Measurements from ENCODE around the gene TTC32. TPM values are rescaled to one million over a fixed set of nuclear protein-coding genes. Genes with fewer than 3 reads are reported as not detected.
"Not testable (repeated sequence)": the region's sequence is repeated elsewhere in the genome, so short reads cannot be mapped to it uniquely, and the experiment has no call there.

TTC32 gene
- total RNA-seq, 2 donors from 2014 or later, result 7.4 to 9.4 TPM

DNA sequence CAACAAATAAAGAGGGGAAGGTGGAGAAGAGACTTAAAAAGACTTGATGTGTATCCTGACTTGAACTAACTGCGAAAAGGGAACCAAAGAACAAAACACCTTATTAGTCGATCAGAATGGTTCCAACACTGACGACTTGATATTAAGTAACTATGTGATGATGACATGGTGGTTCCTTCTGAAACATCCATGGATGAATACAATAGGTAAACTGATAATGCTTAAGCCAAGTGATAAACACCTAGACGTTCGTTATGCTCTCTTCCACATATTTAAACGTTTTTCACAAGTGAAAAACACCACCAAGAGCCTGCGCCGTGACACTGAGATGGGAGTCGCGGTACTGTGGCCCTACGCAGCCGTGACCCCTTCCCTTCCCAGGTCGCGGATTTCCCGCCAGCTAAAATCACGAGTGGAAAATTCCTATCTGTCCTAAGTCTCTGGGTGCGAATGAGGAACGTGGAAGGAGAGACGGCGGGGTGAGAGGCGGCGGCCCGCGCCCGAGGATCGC lies 797 bp downstream of the TTC32 start:
- intact Hi-C loops (cut with DNase I), result no loop called here
- DNase-seq (ENCODE audit: low spot score), result no peak

DNA sequence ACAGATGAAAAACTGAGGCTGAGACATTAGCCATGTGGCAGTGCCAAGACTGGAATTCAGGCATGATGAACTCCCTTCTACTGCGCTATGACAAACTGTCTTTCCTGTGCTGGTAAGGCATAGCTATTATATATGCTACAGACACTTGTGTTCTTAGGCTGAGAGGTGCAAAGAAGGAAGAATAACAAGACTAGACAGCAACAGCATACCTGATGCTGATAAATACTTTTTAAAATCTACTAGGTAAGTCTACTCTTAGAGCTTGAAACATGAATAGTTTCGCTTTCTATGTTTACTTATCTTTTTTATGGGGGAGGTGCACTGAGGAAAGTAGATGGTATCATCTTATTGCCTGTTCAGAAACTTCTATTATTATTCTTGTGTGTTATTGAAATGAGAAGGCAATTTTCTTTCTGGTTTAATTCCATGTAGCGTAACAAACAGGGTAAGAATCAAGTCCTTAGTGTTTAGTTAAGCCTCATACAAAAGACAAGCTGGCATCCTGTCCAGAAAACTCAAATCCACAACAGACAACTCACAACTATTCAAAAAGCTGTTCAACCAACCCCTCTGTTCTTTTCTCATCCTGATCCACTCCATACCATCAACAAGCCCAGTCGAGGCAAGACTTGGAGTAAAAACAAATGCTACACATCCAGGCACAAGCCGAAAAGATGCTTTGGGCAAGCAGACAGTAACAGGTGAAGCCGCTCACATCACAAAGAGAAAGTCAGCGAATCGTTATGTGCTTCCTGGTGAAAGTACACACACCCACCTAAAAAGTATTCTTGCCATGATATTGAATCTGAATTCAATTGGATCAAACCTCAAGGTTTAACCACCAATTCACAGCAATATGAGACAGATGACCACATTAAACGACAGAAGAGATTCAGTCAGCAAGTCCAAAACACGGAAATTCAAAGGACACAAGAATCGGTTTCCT lies 1.5 kb downstream of the TTC32 start:
- DNase-seq (ENCODE audit: low spot score), result no peak
- intact Hi-C loops (cut with DNase I), result no loop called here

DNA sequence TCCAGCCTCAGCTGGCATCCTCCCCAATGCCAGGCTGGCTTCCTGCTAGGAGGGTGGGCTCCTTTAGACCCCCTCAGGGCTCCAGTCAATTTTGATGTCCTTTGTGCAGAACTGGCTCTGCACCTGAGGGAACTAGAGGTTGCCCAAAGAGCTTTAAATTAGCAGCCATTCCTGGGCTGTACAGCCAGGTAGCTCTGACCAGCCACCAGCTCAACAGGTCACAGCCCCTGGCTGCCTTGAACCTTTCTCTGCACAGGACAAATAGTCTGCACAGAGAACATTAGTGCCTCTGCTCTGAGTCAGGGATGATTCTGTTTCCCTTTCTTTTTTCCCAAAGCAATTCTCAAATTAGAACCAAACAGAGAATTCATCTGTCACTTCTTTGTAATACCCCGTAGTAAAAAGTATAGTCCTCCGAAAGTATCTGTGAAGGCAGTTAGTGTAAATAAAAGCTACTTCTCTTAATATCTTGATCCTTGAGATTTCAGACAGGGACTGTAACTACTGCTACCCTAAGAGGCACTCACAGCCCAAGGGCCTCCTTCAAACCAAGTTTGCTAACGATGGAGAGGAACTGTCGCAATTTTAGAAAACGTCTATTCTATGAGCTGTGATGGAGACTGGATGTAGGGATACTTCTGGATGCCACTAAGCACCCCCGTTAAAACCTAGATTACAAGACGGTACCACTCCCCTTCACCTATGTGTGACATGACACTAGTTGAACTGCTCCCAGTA lies 3.0 kb downstream of the TTC32 start:
- DNase-seq (ENCODE audit: low spot score), result no peak
- intact Hi-C loops (cut with DNase I), result no loop called here

DNA sequence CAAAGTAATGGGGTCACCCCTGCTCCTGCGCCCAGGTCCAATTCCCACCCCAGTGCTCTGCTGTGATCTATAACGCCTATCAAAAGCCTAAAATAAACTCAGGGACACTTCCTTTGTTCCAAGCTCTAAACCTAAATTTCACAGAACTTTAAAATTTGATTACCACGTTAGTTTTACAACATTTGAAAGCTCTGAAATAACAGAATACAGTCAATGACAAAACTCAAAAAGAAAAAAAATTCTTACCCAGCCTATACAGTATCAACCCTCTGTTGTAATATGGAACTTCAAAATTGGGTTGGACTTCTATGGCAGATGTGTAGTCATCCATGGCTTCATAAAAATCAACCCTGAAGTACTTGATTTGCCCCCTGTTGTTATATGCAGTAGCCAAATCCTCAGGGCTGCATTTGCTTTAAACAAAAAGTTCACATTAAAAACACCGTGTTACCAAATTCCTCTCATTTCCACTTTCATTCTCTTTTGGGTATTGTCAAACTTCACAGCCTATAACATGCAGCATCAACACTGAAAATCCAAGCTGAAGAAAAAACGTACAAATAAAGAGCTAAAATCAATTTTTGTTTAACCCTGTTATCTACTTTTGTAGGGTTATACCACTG lies 4.0 kb downstream of the TTC32 start:
- no peak for DNase-seq (ENCODE audit: low spot score)
- intact Hi-C loops (cut with DNase I), result no loop called here

DNA sequence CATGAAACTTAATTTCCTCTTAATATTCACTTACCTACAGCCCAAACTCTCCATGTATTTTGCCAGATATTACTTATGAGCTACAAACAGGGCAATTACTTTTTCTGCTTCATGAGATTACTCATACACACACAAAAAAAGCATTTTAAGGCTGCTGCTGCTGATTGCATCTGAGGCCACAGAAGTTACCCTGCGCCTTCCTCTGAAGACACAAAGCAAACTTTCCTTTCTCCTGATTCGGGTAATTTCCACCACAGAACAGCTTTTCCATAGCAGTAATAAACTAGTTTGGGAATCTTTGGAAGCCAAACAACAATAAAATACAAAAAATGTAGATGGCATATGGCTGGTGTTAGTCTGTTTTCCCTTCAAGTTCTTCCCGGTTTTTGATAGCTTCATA lies 6.2 kb downstream of the TTC32 start:
- intact Hi-C loops (cut with DNase I), result no loop called here

DNA sequence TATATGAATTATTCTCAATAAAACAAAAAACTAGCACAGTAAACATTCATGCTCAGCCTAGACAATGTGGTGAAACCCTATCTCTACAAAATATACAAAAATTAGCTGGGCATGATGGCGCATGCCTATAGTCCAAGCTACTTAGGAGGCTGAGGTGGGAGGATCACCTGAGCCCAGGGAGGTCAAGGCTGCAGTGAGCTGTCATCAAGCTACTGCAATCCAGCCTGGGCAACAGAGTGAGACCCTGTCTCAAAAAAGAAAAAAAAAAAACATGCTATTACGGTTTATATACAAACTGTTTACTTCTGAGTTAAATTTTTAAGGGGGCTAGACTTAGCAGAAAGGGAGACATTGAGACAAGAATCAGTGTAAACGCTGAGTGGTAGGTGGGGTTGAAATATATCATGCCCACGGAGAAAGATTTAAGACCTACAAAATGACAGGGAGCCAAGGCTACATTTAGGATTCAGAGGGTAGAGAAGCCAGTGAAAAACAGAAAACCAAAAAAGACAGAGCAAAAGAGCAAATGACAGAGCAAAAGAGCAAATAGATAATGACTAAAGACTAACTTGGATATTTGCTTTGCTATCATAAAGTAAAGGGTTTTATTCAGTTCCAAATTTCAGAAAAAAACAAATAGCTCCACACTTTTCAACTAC lies 7.5 kb downstream of the TTC32 start:
- DNase-seq (ENCODE audit: low spot score), result no peak
- intact Hi-C loops (cut with DNase I), result no loop called here

More for the DNA sequence above, 6.2 kb downstream of the TTC32 start:
- DNase-seq (ENCODE audit: low spot score), result no peak

DNA sequence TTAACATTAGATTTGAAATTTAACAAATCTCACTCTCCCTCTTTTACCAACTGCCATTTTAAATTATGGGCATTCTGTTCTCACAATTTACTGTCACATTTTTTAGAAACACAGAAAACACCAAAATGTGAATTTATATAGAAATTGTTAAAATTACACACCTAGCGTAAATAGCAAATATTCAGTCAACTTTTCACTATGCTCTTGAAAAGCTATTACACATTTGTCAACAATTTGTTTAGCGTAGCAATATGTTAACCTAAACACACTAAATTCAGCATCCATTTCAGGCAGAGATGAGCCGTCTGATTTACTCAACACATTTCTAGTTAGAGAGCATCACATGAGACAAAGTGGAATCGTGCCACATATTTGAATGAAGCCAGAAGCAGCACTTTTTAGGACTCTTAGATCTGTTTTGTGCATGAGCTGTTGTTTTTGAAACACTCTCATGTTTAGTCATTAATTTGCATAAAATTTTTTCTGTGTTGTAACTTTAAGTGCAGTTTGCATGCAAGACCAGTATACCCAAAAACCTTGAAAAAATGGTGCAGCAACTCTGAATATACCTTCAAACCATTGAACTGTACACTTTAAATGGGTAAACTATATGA lies 8.2 kb downstream of the TTC32 start:
- DNase-seq (ENCODE audit: low spot score), result no peak
- intact Hi-C loops (cut with DNase I), result no loop called here

DNA sequence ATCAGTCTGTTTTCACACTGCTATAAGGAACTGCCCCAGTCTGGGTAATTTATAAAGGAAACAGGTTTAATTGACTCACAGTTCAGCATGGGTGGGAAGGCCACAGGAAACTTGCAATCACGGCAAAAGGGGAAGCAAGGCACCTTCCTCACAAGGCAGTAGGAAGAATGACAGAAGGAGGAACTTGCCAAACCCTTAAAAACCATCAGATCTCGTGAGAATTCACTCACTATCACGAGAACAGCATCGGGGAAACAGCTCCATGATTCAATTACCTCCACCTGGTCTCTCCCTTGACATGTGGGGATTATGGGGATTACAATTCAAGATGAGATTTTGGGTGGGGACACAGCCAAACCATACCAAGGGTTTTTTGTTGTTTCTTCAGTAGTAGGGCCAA lies 9.8 kb downstream of the TTC32 start:
- intact Hi-C loops (cut with DNase I); DNase-seq (ENCODE audit: low spot score): not testable (repeated sequence)

DNA sequence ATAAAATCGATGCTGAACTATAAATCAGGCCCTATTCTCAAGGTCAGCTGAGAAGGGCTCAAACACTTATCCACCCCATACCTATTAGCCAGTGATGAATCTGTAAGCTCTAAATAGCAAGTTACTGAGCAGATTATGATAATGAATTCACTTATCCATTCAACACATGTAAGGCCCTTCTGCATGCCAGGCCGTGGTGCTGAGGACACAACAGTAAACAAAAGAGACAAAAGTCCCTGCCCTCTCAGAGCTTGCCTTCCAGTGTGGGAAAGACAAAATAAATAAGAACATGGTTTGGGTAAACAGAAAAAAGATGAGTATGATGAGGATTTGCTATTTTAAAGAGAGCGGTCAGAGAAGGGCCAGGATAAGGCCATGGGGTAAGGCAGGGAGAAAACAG lies 11.7 kb downstream of the TTC32 start:
- intact Hi-C loops (cut with DNase I), result no loop called here
- DNase-seq (ENCODE audit: low spot score), result no peak

DNA sequence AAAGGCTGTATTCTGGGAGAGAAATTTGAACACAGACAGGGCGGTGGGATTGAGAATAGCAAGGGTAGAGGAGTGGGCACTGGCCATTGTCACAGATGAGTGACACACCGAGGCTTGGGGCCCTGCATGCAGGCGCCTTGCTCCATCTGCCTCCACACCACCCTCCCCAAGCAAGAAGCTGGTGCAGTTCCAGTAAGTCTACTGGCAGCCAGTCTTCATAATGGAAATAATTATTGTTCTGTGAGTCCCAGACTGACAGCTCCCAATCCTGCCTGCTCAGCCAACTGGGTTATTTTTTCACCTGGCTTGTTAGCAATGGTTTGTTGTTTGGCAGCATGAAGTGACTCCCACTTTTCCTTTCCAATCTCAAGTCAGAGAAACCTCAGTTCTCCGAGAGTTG lies 13.0 kb downstream of the TTC32 start:
- intact Hi-C loops (cut with DNase I), result no loop called here
- DNase-seq (ENCODE audit: low spot score), result no peak

DNA sequence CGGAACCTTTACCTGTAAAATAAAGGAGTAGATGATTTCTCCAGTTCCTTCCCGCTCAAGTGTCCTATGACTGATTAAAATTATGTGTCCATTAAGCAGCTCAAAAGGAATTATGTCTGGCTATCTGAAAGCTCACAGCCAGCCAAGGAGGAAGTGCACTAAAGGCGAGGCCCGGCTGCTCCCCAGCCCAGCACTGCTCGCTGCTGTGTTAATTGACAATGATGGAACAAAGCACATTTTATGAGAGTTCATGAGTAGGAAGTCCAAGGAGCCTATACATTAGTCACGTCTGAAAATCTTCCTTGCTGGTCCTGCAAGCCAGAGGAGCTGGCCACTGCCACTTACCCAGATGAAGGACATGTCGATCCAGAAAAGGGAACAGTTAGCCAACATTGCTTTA lies 14.3 kb downstream of the TTC32 start:
- no peak for DNase-seq (ENCODE audit: low spot score)

DNA sequence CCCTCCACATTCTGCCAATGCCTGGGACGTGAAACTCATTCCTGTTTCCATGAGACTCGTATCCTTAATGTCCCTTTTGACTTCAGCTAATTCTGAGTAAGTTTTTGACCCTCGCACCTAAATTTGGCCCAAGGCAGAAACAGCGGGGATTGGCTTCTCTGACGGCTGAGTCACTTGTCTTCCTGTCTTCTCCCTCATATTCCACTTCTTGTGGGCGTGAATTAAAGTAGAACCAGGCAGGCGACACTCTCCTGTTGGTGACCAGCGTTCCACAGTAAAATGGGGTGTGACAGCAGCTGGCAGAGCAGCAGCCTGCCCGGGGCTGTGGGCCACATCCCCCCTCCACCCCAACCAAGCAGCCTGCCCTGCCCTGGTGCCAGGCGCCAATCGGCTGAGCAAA lies 15.5 kb downstream of the TTC32 start:
- intact Hi-C loops (cut with DNase I), result no loop called here
- no peak for DNase-seq (ENCODE audit: low spot score)

More for the DNA sequence above, 14.3 kb downstream of the TTC32 start:
- intact Hi-C loops (cut with DNase I), result no loop called here

DNA sequence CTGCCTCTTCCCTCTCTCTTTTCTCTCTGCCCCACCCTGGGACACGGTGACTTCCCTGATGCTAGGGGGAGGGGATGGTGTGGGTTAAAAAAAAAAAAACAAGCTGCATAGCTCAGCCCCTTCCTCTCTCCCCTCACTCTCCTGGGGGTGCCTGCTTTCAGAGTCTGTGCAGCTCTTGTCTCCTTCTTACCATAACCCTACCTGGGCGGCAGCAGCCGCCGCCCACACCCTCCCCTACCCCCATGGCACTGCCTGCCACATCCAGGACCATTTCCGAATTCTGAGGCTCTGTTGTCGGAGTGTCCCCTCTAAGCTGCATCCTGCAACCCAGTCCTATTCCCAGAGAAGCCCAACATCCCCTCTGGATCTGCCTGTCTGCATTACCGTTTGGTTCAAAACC lies 16.0 kb downstream of the TTC32 start:
- intact Hi-C loops (cut with DNase I), result no loop called here
- no peak for DNase-seq (ENCODE audit: low spot score)

DNA sequence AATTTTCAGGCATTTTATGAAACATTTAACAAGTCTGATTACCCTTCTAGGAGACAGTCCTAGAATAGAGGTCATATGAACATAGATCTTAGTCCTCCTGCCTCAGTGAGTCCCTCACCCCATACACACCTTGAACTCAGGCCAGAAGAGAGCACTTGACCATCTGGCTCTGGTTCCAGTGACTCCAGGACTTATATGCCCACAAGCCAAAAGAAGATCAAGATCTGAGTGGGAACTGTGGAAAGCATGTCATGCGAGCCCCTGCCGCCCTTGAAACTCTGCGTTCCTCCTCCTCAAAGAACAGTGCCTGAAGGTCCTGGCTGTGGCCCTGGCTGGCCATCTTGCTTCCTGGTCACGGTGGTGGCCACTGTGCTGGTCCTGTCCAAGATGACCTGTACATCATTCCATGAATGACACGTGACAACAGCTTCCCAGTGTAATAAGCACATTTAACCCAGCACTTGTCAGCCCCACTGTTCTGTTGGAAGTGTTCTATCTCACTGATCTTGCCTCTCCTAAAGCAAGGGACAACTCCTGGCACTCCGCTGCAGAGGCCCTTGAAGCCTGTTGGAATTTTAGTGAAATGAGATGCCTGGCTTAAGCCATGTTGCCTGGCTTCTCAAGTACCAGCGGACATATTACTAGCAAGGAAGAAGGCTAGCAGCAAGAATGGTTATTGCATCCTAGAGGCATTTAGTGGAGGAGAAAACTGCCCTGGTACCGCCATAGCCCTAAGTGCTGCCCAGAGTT lies 17.6 kb downstream of the TTC32 start:
- DNase-seq (ENCODE audit: low spot score), result peak; percentile 53
- intact Hi-C loops (cut with DNase I), result no loop called here

DNA sequence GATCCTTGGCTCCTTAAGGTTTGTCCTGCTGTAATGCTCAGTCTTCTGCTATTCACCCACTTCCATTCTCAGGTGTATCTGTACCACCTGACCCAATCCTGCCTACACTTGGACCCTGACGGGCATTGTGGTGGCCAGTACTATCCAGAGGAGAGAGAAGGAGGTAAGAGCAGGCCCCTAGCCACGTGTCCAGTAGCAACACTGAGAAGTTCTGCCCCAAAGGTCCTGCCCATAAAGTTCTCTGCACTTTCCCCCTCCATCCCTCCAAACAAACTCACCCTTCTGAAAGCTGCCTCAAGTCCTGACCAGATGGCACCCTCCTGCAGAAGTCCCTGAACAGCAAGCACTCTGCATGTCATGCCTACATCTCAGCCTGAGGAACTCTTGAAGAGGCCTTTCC lies 18.3 kb downstream of the TTC32 start:
- intact Hi-C loops (cut with DNase I), result no loop called here
- DNase-seq (ENCODE audit: low spot score), result no peak

DNA sequence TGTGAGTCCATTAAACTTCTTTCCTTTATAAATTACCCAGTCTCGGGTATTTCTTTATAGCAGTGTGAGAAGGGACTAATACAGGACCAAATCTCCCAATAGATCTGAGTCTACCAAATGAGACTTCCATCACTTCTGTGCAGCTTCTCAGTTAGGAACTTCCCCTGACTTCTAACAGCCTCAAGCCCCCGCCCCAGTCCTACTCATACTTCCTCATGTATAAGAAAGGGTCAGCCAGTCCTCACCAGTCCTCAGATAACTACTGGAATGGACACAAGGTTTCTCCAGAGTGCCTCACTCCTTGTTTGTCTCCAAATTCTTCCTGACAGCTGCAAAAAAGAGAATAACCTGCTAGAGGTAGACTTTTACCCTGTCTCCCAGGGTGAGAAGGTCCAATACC lies 19.5 kb downstream of the TTC32 start:
- intact Hi-C loops (cut with DNase I), result no loop called here

DNA sequence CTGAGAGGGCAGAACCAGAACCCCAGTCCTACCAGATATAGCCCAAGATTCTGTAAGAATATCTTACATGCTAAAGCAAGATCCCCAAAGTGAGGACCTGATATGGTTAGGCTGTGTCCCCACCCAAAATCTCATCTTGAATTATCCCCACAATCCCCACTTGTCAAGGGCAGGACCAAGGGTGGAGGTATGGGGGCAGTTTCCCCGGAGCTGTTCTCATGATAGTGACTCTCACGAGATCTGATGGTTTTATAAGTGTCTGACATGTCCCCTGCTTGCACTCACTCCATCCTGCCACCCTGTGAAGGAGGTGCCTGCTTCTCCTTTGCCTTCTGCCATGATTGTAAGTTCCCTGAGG lies 19.9 kb downstream of the TTC32 start:
- peak; percentile 54 for DNase-seq (ENCODE audit: low spot score)
- intact Hi-C loops (cut with DNase I), result no loop called here

More for the DNA sequence above, 19.5 kb downstream of the TTC32 start:
- DNase-seq (ENCODE audit: low spot score), result no peak

DNA sequence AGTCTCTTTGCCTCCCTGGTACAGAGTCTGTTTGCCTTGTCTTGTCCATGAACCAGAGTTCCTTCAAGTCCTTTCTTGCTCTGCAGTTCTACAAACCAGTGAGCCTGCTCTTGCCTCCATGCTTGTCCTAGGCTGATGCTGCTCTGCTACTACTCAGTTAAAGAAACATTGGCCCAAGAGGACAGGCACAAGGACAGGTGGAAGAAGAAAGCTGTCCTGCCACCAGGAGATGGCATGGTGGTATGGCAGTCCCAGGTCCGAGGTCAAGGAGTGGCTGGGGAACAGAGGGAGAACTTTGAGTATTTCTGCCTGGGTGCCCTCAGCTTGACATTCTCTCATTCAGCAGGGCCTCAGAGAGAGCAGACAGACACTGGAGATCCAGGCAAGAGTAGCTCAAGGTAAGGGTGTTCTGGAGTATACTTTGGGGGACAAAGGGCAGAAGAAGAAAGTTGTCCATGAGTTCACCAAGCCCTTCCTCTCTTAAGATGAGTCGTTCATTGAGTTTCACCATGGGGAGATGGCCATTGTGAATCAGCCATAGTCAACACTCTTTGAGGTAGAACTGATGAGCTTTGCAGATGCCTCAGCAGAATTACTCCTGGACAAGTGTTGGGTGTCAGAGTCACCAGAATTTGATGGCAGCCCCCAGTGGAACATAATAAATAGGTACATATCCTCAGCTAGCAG lies 20.4 kb downstream of the TTC32 start:
- intact Hi-C loops (cut with DNase I), result no loop called here

More for the DNA sequence above, 20.4 kb downstream of the TTC32 start:
- no peak for DNase-seq (ENCODE audit: low spot score)
